ENCODE data around the gene TMEM107.
A peak's percentile ranks its signal among the peaks of the same experiment; 100 is the strongest.

TMEM107 gene

GRCh38 chr17:8131844-8132441, 44.2 kb downstream of the TMEM107 start:
- H3K36me3 ChIP-seq (replicated peaks; ENCODE audit: insufficient read depth, low read length), result no peaks in the 10 kb centered on the region
- no peaks in the 10 kb centered on the region for H3K9me2 ChIP-seq (replicated peaks; ENCODE audit: insufficient read depth, low read length)

GRCh38 chr17:8128125-8128784, 47.9 kb downstream of the TMEM107 start:
- Histone ChIP-seq H3K79me2 (ENCODE audit: low read length) (no peaks in the 10 kb centered on the region), H3K4me2 (ENCODE audit: low read depth, low read length) (no peak overlapping the region), H2AFZ (ENCODE audit: low read length) (no peak overlapping the region), H3K4me3 (ENCODE audit: low read length) (no peak overlapping the region), H3K9ac (ENCODE audit: low read length) (no peak overlapping the region), H3K9me3 (replicated peaks; ENCODE audit: insufficient read depth, low read length) (no peaks in the 10 kb centered on the region), H3F3A (ENCODE audit: insufficient read depth, low read length) (peaks cover 22% of the 10 kb centered on the region), H4K20me1 (ENCODE audit: insufficient read depth, low read length) (no peaks in the 10 kb centered on the region), H3K36me3 (replicated peaks; ENCODE audit: insufficient read depth, low read length) (no peaks in the 10 kb centered on the region), H3K27ac (ENCODE audit: low read length) (no peak overlapping the region), H3K4me1 (ENCODE audit: low read length) (peaks cover 25% of the 10 kb centered on the region), H3K9me2 (replicated peaks; ENCODE audit: insufficient read depth, low read length) (no peaks in the 10 kb centered on the region), H3K27me3 (replicated peaks; ENCODE audit: insufficient read depth, low read length) (peaks cover 69% of the 10 kb centered on the region)
- TF ChIP-seq CTCF (IDR thresholded peaks at IDR 0.05; ENCODE audit: low read length), result no peak
- TF ChIP-seq EZH2phosphoT487 (IDR thresholded peaks at IDR 0.05; ENCODE audit: low read length), result no peak
- TF ChIP-seq EZH2 (optimal IDR thresholded peaks at IDR 0.05; ENCODE audit: low read depth, low read length), result no peak
- DNase-seq, result no peak

More at GRCh38 chr17:8131844-8132441, 44.2 kb downstream of the TMEM107 start:
- H3K4me1 ChIP-seq (ENCODE audit: low read length), result peaks cover 4% of the 10 kb centered on the region; the same call in 1 of the 2 replicates
- no peak overlapping the region for H3K4me2 ChIP-seq (ENCODE audit: low read depth, low read length)
- peaks cover 62% of the 10 kb centered on the region for H3K27me3 ChIP-seq (replicated peaks; ENCODE audit: insufficient read depth, low read length)
- H3K9ac ChIP-seq (ENCODE audit: low read length), result no peak overlapping the region
- no peak overlapping the region for H3K4me3 ChIP-seq (ENCODE audit: low read length)
- no peaks in the 10 kb centered on the region for H4K20me1 ChIP-seq (ENCODE audit: insufficient read depth, low read length)
- no peak overlapping the region for H3K27ac ChIP-seq (ENCODE audit: low read length)
- no peaks in the 10 kb centered on the region for H3K79me2 ChIP-seq (ENCODE audit: low read length)
- TF ChIP-seq EZH2phosphoT487 (IDR thresholded peaks at IDR 0.05; ENCODE audit: low read length) (no peak), CTCF (IDR thresholded peaks at IDR 0.05; ENCODE audit: low read length) (no peak), EZH2 (optimal IDR thresholded peaks at IDR 0.05; ENCODE audit: low read depth, low read length) (no peak)
- no peaks in the 10 kb centered on the region for H3K9me3 ChIP-seq (replicated peaks; ENCODE audit: insufficient read depth, low read length)
- H2AFZ ChIP-seq (ENCODE audit: low read length), result no peak overlapping the region
- DNase-seq, result no peak
- peaks cover 5% of the 10 kb centered on the region; the same call in 1 of the 2 replicates for H3F3A ChIP-seq (ENCODE audit: insufficient read depth, low read length)

- H3K9me3 ChIP-seq (replicated peaks; ENCODE audit: insufficient read depth, low read length), result no peaks in the 10 kb centered on the region
- H4K20me1 ChIP-seq (ENCODE audit: insufficient read depth, low read length), result no peaks in the 10 kb centered on the region
- peak overlapping the region; percentile 0; the same call in 1 of the 2 replicates for H3K27ac ChIP-seq (ENCODE audit: low read length)
- H3K27me3 ChIP-seq (replicated peaks; ENCODE audit: insufficient read depth, low read length), result peaks cover 58% of the 10 kb centered on the region
- peaks cover 25% of the 10 kb centered on the region for H3K4me1 ChIP-seq (ENCODE audit: low read length)
- no peaks in the 10 kb centered on the region for H3K9me2 ChIP-seq (replicated peaks; ENCODE audit: insufficient read depth, low read length)
- H3K9ac ChIP-seq (ENCODE audit: low read length), result peak overlapping the region; percentile 37; the same call in 1 of the 2 replicates
- no peaks in the 10 kb centered on the region for H3K79me2 ChIP-seq (ENCODE audit: low read length)
- H3F3A ChIP-seq (ENCODE audit: insufficient read depth, low read length), result peaks cover 29% of the 10 kb centered on the region
- DNase-seq, result peak; percentile 55
- peak overlapping the region; percentile 100 for H3K4me2 ChIP-seq (ENCODE audit: low read depth, low read length)
- TF ChIP-seq EZH2 (optimal IDR thresholded peaks at IDR 0.05; ENCODE audit: low read depth, low read length), result no peak
- no peak for TF ChIP-seq EZH2phosphoT487 (IDR thresholded peaks at IDR 0.05; ENCODE audit: low read length)
- TF ChIP-seq CTCF (IDR thresholded peaks at IDR 0.05; ENCODE audit: low read length), result no peak
- H3K4me3 ChIP-seq (ENCODE audit: low read length), result peak overlapping the region; percentile 84
- H3K36me3 ChIP-seq (replicated peaks; ENCODE audit: insufficient read depth, low read length), result no peaks in the 10 kb centered on the region
- H2AFZ ChIP-seq (ENCODE audit: low read length), result peak overlapping the region; percentile 93
Observed at GRCh38 chr17:8126491-8127066, 49.6 kb downstream of the TMEM107 start.

Measured in MM.1S (cell line).